ENCODE data around the gene RNF157.

Gene RNF157

GRCh38 chr17:76139801-76140660 is 100.3 kb downstream of the RNF157 start:
- DNase-seq (ENCODE audit: low read depth): no peak

GRCh38 chr17:76138896-76139752 is 101.2 kb downstream of the RNF157 start:
- no peak for DNase-seq (ENCODE audit: low read depth)

GRCh38 chr17:76138234-76138895 is 101.9 kb downstream of the RNF157 start:
- no peak for DNase-seq (ENCODE audit: low read depth)

DNA sequence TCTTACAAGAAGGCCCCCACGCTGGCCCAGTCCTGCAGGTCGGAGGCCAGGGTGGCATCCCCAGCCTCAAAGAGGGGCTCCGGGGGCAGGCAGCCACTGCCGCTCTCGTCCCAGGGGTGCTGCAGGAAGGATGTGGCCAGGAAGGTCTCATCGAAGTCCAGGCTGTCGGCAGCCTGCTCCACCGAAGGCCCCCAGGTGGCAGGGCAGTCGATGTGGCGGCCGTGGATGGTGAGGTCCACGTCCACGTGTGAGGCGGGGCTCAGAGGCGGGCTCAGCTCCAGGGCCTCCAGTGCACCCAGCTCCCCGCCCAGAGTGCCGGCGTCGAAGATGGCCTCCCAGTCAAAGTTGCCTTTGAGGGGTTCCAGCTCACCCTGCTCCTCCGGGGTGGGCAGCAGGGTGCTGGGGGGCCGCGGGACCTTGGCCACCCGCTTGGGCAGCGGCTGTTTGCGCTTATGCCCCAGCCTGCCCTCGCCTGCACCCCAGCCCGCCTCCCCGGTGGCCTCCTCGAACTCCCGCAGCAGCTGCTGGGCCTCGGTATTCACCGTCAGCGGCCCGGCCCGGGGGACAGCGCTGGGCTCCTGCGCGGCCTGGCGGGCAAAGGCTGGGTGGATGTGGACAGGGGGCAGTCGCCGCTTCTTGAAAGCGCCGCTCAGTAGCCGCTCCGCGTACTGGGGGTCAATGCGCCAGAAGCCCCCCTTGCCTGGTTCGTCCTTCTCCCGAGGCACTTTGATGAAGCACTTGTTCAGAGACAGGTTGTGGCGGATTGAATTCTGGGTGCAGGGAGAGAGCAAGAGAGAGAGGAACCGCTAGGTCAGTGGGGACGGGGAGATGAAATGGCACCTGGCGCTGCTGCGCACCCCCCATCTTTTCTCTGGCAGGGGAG is 102.7 kb downstream of the RNF157 start:
- DNase-seq (ENCODE audit: low read depth): no peak

DNA sequence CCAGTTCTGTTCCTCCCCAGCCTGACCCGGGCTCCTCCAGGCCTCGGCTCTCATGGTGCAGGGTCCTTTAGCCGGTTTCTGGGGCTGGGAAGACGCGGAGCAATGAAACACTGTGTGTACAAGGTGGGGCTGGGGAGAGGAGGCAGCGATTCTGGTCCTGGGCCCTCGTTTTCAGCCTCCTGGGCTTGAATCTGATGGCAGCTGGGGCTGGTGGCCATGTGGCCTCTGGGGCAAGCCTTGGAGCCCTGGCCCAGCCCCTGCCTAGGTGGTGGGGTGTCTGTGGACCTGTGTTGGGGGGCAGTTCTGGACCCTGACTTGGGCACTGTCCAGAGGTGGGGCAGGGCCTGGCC is 103.3 kb downstream of the RNF157 start:
- DNase-seq (ENCODE audit: low read depth): no peak

GRCh38 chr17:76136276-76137000 is 103.9 kb downstream of the RNF157 start:
- DNase-seq (ENCODE audit: low read depth): no peak

DNA sequence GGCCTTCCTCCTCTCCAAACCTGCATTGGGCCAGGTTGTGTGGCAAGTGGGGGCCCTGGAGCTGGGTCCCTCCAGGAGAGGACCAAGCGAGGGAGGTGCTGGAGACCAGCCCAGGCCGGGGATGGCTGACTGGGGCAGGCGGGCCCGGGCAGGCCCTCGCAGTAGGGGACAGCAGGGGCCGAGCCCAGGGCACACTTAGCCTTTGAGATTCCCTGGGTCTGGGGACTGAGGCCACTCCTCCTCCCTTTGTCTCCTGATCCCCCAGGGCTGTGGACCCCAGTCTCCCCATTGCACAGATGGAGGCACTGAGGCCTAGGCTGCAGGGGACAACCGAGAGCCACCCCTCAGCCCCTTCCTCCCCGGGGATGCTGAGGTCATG is 104.5 kb downstream of the RNF157 start:
- no peak for DNase-seq (ENCODE audit: low read depth)

GRCh38 chr17:76134911-76135809 is 105.1 kb downstream of the RNF157 start:
- no peak for DNase-seq (ENCODE audit: low read depth)

DNA sequence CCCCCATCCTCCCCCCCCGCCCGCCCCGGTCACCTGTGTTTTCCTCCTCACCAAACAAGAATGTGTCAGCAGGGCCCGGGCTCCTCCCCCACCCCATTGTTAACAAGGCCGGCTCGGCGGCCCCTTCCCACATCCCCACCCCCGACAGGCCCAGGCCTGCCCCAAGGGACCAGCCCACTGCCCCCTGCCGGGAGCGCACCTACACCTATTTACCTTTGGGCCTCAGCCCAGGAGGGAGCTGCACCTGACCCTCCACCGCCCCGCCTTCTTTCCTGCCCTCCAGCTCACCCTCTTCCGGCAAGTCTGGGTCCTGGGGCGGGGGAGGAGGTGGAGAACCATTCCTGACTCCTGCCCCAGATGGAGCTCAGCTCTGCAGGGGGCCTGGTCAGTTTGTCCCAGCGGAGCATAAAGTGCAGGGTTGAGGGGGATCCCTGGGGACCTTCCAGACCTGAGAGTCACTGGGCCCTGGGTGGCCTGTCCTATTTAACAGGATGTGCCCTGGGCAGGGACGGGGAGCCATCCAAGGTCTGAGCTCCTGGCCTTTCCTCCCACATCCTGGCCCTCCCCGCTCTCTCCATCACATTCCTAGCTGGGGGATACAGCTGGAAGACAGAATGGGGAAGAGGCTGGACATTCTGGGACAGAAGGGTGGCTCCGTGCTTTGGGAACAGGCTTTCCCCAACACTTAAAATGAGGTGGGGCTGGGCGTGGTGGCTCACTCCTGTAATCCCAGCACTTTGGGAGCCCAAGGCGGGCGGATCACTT is 107.5 kb downstream of the RNF157 start:
- no peak for DNase-seq (ENCODE audit: low read depth)

GRCh38 chr17:76131692-76132573 is 108.4 kb downstream of the RNF157 start:
- DNase-seq (ENCODE audit: low read depth): no peak

DNA sequence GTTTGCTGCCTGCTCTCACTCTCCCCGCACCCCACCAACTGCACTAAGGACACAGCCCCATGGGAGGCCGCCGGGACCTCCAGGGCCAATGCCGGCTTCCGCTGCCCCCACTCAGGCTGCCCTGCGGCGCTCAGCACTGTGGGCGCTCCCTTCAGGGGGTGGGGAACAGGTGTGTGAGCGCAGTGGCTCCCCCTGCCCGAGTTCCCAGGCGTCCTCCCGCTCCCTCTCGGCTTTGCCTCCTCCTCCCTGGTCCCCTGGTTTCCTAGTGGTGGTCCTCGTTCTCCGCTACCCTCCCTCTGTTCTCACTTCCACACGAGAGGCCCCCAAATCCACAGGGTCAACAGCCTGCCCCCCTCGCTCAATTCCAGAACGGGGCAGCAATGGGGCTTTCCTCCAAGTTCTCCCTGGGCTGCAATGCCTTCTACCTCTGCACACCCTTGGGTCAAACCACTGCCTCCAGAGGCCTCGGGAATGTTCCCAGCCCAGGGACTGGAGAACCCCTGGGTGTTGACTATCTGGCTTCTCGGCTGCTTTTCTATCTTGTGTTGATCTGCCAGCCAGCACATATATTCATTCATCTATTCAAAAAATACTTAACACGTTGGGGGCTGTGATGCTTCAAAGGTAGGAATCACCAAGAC is 109.1 kb downstream of the RNF157 start:
- DNase-seq (ENCODE audit: low read depth): no peak

- DNase-seq (ENCODE audit: low read depth): no peak
Measured at GRCh38 chr17:76130473-76130872, 109.8 kb downstream of the RNF157 start.

DNA sequence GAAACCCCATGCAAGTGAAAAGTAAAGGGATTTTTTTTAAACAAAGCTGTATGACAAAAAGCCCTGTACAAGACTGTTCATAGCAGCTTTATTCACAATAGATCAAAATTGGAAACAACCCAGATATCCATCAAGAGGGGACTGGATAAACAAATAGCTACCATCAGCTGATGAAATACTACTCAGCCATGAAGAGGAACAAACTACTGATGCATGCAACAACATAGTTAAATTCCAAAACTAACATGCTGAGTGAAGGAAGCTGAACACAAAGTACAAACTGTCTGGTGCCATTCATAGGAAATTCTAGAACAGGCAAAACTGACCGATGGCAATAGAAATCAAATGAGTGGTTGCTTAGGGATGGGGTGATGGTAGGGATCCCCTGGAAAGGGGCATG is 114.4 kb downstream of the RNF157 start:
- no peak for DNase-seq (ENCODE audit: low read depth)

DNA sequence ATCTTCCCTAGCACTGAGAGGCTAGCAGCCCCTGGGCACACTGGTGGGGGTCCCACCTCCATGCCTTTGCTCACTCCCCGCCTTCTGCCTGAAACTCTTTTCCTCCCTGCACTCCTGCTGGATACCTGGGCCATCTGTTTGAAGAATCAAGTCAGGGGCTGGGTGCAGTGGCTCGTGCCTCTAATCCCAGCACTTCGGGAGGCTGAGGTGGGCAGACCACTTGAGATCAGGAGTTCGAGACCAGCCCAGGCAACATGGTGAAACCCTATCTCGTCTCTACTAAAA is 115.0 kb downstream of the RNF157 start:
- no peak for DNase-seq (ENCODE audit: low read depth)

DNA sequence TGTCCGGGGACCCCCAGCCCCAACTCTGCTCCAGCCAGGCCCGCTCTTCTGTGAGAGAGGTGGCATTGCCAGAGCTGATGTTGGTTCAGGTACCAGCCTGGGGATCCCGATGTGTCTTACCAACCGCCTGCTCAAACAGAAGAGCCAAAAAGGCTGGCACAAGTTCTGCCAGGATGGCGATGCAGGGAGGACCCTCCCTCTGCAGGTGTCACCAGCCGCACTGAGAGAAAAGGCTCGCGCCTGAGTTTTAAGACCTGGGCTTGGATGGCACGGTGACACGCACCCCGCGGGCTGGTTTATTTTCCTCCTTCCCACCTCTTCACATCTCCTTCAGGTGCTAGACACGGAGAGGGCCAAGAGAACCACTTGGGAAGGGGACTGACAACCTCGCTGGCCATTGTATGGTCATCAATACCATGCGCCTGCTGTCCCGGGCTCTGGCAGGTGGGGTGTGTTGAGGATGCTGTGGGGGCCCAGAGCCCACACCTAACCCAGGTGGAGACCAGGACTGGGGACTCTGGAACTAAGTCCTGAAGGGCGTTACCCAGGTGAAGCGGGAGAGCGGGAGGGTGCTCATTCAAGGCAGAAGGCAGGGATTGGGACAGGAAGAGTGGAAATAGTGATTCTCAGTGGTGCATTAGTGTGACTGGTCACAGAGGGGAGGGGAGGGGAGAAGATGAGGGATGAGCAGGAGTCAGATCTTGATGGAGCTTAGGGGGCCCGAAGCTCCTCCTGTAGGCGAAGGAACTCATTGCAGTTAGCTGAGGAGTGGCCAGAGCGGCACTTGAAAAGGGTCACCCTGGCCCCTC is 115.5 kb downstream of the RNF157 start:
- no peak for DNase-seq (ENCODE audit: low read depth)

GRCh38 chr17:76123749-76124581 is 116.3 kb downstream of the RNF157 start:
- no peak for DNase-seq (ENCODE audit: low read depth)
